Right lung (tissue), 10 donors: ENCODE data around the gene FBXO11. TPM values are rescaled to one million over a fixed set of nuclear protein-coding genes. Genes with fewer than 3 reads are reported as not detected.
A peak's percentile ranks its signal among the peaks of the same experiment; 100 is the strongest.
"Not testable (repeated sequence)": the region's sequence is repeated elsewhere in the genome, so short reads cannot be mapped to it uniquely, and the experiment has no call there.

ENCODE experiments used
- DNase-seq, 2 donors: peaks; one replicate each; pipeline ENCODE4 v3.0.0-alpha.2; 2013
- long read RNA-seq, 8 donors: transcript quantifications; one replicate each; lab custom pipeline, GENCODE V29; 2026
- polyA plus RNA-seq, 5 donors: library from polyadenylated mRNA; unstranded; fragments of 120-200 nt; gene quantifications; one replicate each; pipeline versions ENCODE4 v1.2.1 to v1.2.3, GENCODE V29; 2013; ENCODE audit warnings: inconsistent platforms in 1 of 5, low replicate concordance in 1 of 5; ENCODE audit not compliant: insufficient read length in 5 of 5, insufficient read depth in 1 of 5

FBXO11 gene
- polyA plus RNA-seq, result 100 to 1,000 TPM in 1 of 5 donors, 10 to 100 TPM in 4; 65.0 to 100 (median 88.8) TPM
- long read RNA-seq, donor 1, full-length matches to known transcripts, result 5 of 5 reads
- long read RNA-seq, donor 1, partial matches to known transcripts, result 0 of 5 reads
- long read RNA-seq, donor 1, other reads (novel, unspliced or antisense), result 0 of 5 reads
- long read RNA-seq, donor 2, full-length matches to known transcripts, result 4 of 4 reads
- long read RNA-seq, donor 2, partial matches to known transcripts, result 0 of 4 reads
- long read RNA-seq, donor 2, other reads (novel, unspliced or antisense), result 0 of 4 reads
- long read RNA-seq, donor 3, partial matches to known transcripts, result 0 of 1 reads
- long read RNA-seq, donor 3, other reads (novel, unspliced or antisense), result 0 of 1 reads
- long read RNA-seq, donor 4, full-length matches to known transcripts, result 2 of 2 reads
- long read RNA-seq, donor 4, partial matches to known transcripts, result 0 of 2 reads
- long read RNA-seq, donor 4, other reads (novel, unspliced or antisense), result 0 of 2 reads
- long read RNA-seq, donor 5, full-length matches to known transcripts, result 4 of 4 reads
- long read RNA-seq, donor 5, partial matches to known transcripts, result 0 of 4 reads
- long read RNA-seq, donor 5, other reads (novel, unspliced or antisense), result 0 of 4 reads
- long read RNA-seq, donor 6, partial matches to known transcripts, result 0 of 1 reads
- long read RNA-seq, donor 6, other reads (novel, unspliced or antisense), result 0 of 1 reads
- long read RNA-seq, donor 7, full-length matches to known transcripts, result 2 of 2 reads
- long read RNA-seq, donor 7, partial matches to known transcripts, result 0 of 2 reads
- long read RNA-seq, donor 7, other reads (novel, unspliced or antisense), result 0 of 2 reads
- long read RNA-seq, donor 8, result 0 reads

- DNase-seq, result peak; percentile 96 to 97
Measured at GRCh38 chr2:47906157-47907038, at the start of gene FBXO11. Gene FBXO11, minus strand, starts transcription at chr2:47906498. Its CDS starts 778 bp downstream, at chr2:47905720.

GRCh38 chr2:47950340-47951301 is 44.3 kb upstream of the FBXO11 start:
- no peak for DNase-seq

- no peak for DNase-seq
Measured at GRCh38 chr2:47946593-47946992, 40.3 kb upstream of the FBXO11 start.

- no peak for DNase-seq
Measured at GRCh38 chr2:47945046-47945781, 38.9 kb upstream of the FBXO11 start.

- no peak for DNase-seq
Measured at GRCh38 chr2:47941936-47942335, 35.6 kb upstream of the FBXO11 start.

GRCh38 chr2:47937677-47938076 is 31.4 kb upstream of the FBXO11 start:
- DNase-seq, result no peak

GRCh38 chr2:47935071-47935470 is 28.8 kb upstream of the FBXO11 start:
- DNase-seq, result no peak

- DNase-seq, result no peak
Measured at GRCh38 chr2:47918043-47918442, 11.7 kb upstream of the FBXO11 start.

- no peak for DNase-seq
Measured at GRCh38 chr2:47917276-47917961, 11.1 kb upstream of the FBXO11 start.

GRCh38 chr2:47916412-47916811 is 10.1 kb upstream of the FBXO11 start:
- DNase-seq, result no peak

GRCh38 chr2:47910662-47911061 is 4.4 kb upstream of the FBXO11 start:
- DNase-seq, result not testable (repeated sequence)

- DNase-seq, result no peak
Measured at GRCh38 chr2:47908682-47909081, 2.4 kb upstream of the FBXO11 start.

- no peak for DNase-seq
Measured at GRCh38 chr2:47907039-47907781, 912 bp upstream of the FBXO11 start.

- DNase-seq, result peak in 1 of 2 donors; percentile 79
Measured at GRCh38 chr2:47905386-47906156, 727 bp downstream of the FBXO11 start.

- no peak for DNase-seq
Measured at GRCh38 chr2:47903781-47904490, 2.4 kb downstream of the FBXO11 start.

- not testable (repeated sequence) for DNase-seq
Measured at GRCh38 chr2:47901892-47902291, 4.4 kb downstream of the FBXO11 start.

GRCh38 chr2:47900857-47901256 is 5.4 kb downstream of the FBXO11 start:
- no peak for DNase-seq
